IMR-90 (cell line): ENCODE measurements around the gene INPP5E. TPM values are rescaled to one million over a fixed set of nuclear protein-coding genes. Genes with fewer than 3 reads are reported as not detected.

Experiments
- ATAC-seq: fragments of 200-7000 bp; cut with Tn5 transposase; 2 replicates; pipeline ENCODE4 v1.9.1; 2020; ENCODE audit warnings: low read depth, mild to moderate bottlenecking, moderate library complexity
- BruUV-seq: library from RNA; stranded (reverse); fragments of 400-500 nt; replicated peaks from 2 replicates; lab custom pipeline; 2021; lab: Mats Ljungman, UMichigan
- CTCF ChIA-PET: fragments of 300-600 bp; formaldehyde crosslinking; extraction: SDS; loops from one replicate; lab custom pipeline; 2021; ENCODE audit warnings: antibody characterized with exemption; lab: Yijun Ruan, JAX
- POLR2A ChIA-PET: fragments of 300-600 bp; sonication (Branson Sonifier 250); formaldehyde crosslinking; loops from one replicate; lab custom pipeline; 2022; ENCODE audit warnings: antibody characterized with exemption; ENCODE audit not compliant: unreplicated experiment; lab: Charles Lee
- DNase-seq: peaks from one replicate; pipeline ENCODE4 v3.0.0; 2013
- H2AFZ ChIP-seq: replicated peaks from 2 replicates; pipeline ENCODE3; 2013; ENCODE audit warnings: low read length, mild to moderate bottlenecking; ENCODE audit not compliant: poor library complexity
- H2AK5ac ChIP-seq: 2 replicates; pipeline ENCODE4 v1.6.1; 2013; ENCODE audit warnings: low read depth, low read length, inconsistent platforms
- H2AK9ac ChIP-seq: replicated peaks from 2 replicates; pipeline ENCODE3; 2013; ENCODE audit warnings: mild to moderate bottlenecking, low read depth, low read length, moderate library complexity; ENCODE audit not compliant: poor library complexity
- H2BK120ac ChIP-seq: 2 replicates; pipeline ENCODE4 v1.6.1; 2013; ENCODE audit warnings: low read depth, low read length, inconsistent platforms
- H2BK15ac ChIP-seq: 3 replicates; pipeline ENCODE4 v1.6.1; 2013; ENCODE audit warnings: low read depth, low read length, inconsistent platforms
- H2BK20ac ChIP-seq: 2 replicates; pipeline ENCODE4 v1.6.1; 2013; ENCODE audit warnings: low read depth, mild to moderate bottlenecking, inconsistent platforms, low read length, moderate library complexity
- H2BK5ac ChIP-seq: 2 replicates; pipeline ENCODE4 v1.6.1; 2013; ENCODE audit warnings: mild to moderate bottlenecking, low read depth, low read length, inconsistent platforms; ENCODE audit not compliant: poor library complexity, severe bottlenecking
- H3K14ac ChIP-seq: replicated peaks from 2 replicates; pipeline ENCODE4 v1.6.1; 2013; ENCODE audit warnings: low read depth, low read length, inconsistent platforms
- H3K18ac ChIP-seq: 2 replicates; pipeline ENCODE4 v1.6.1; 2013; ENCODE audit warnings: low read depth, low read length, control low read depth
- H3K23ac ChIP-seq: 2 replicates; pipeline ENCODE4 v1.6.1; 2013; ENCODE audit warnings: low read depth, low read length, inconsistent platforms
- H3K27ac ChIP-seq: 2 replicates; pipeline ENCODE4 v1.5.1; 2013; ENCODE audit warnings: mild to moderate bottlenecking, control low read depth, low read length; ENCODE audit not compliant: insufficient read depth
- H3K27me3 ChIP-seq: 2 replicates; pipeline ENCODE4 v1.6.1; 2013; ENCODE audit warnings: low read length; ENCODE audit not compliant: control insufficient read depth, insufficient read depth
- H3K36me3 ChIP-seq: 2 replicates; pipeline ENCODE4 v1.6.1; 2013; ENCODE audit warnings: low read length, mixed read lengths; ENCODE audit not compliant: control insufficient read depth, insufficient read depth
- H3K4ac ChIP-seq: 2 replicates; pipeline ENCODE4 v1.6.1; 2013; ENCODE audit warnings: low read depth, low read length, inconsistent platforms
- H3K4me1 ChIP-seq: 2 replicates; pipeline ENCODE4 v1.6.1; 2013; ENCODE audit warnings: low read length, mixed read lengths; ENCODE audit not compliant: control insufficient read depth, insufficient read depth
- H3K4me2 ChIP-seq: 2 replicates; pipeline ENCODE4 v1.6.1; 2013; ENCODE audit warnings: low read depth, mild to moderate bottlenecking, control low read depth, low read length, moderate library complexity
- H3K4me3 ChIP-seq: 2 replicates; pipeline ENCODE4 v1.5.1; 2013; ENCODE audit warnings: low read depth, mild to moderate bottlenecking, control low read depth, low read length, moderate library complexity; ENCODE audit not compliant: insufficient read depth
- H3K56ac ChIP-seq: 2 replicates; pipeline ENCODE4 v1.6.1; 2013; ENCODE audit warnings: low read length, inconsistent platforms; ENCODE audit not compliant: insufficient read depth; ENCODE audit errors: extremely low read depth
- H3K79me1 ChIP-seq, 2 experiments: 2 replicates each; pipeline ENCODE4 v1.6.1; 2013; ENCODE audit warnings: low read length in 2 of 2, inconsistent platforms in 1 of 2, low read depth in 1 of 2
- H3K9ac ChIP-seq: 2 replicates; pipeline ENCODE4 v1.6.1; 2013; ENCODE audit warnings: low read depth, low read length, control low read depth
- H3K9me1 ChIP-seq: 2 replicates; pipeline ENCODE4 v1.6.1; 2013; ENCODE audit warnings: low read length, inconsistent platforms; ENCODE audit not compliant: insufficient read depth
- H3K9me3 ChIP-seq: 2 replicates; pipeline ENCODE4 v1.6.1; 2013; ENCODE audit warnings: low read length; ENCODE audit not compliant: control insufficient read depth, insufficient read depth
- H4K20me1 ChIP-seq: 2 replicates; pipeline ENCODE4 v1.6.1; 2013; ENCODE audit warnings: low read length, inconsistent platforms; ENCODE audit not compliant: insufficient read depth
- H4K5ac ChIP-seq: 2 replicates; pipeline ENCODE4 v1.6.1; 2013; ENCODE audit warnings: mild to moderate bottlenecking, low read depth, low read length, control low read depth
- H4K8ac ChIP-seq, 2 experiments: 2 replicates each; pipeline ENCODE4 v1.6.1; 2013; ENCODE audit warnings: low read depth in 2 of 2, low read length in 2 of 2, control low read depth in 1 of 2, inconsistent platforms in 1 of 2
- H4K91ac ChIP-seq: 2 replicates; pipeline ENCODE4 v1.6.1; 2013; ENCODE audit warnings: low read depth, low read length, inconsistent platforms; ENCODE audit not compliant: insufficient read depth
- BHLHE40 ChIP-seq: fragments of 150-350 bp; IDR thresholded peaks from 2 replicates; pipeline ENCODE4 v1.6.1; 2016; ENCODE audit warnings: mild to moderate bottlenecking, low read depth, low read length
- WGBS, 2 experiments: methylation state at CpG; one replicate each; pipeline versions ENCODE4 v1.1.5 to v1.1.7; 2013; ENCODE audit warnings: missing lambda C conversion rate in 2 of 2; ENCODE audit not compliant: insufficient read length in 1 of 2; ENCODE audit errors: extremely low coverage in 2 of 2; 5-methylcytosine and 5-hydroxymethylcytosine counted together
- dilution Hi-C: fragments of 300-500 bp; cut with HindIII; formaldehyde crosslinking; loops from one replicate; pipeline ENCODE4 v1.14.3; 2018; ENCODE audit warnings: low sequenced_read_pairs; ENCODE audit not compliant: unreplicated experiment
- in situ Hi-C: fragments of 300-500 bp; cut with MboI; formaldehyde crosslinking; loops from 3 replicates; pipeline ENCODE4 v1.14.3; 2019; ENCODE audit warnings: low sequenced_read_pairs, inconsistent platforms, mixed read lengths
- intact Hi-C: fragments of 100-400 bp; cut with micrococcal nuclease; formaldehyde crosslinking; loops from 2 replicates; pipeline ENCODE4 v1.10.0; 2022
- polyA plus RNA-seq, 3 experiments: library from polyadenylated mRNA; depleted of rRNA; stranded (reverse); fragments of >200 nt; gene quantifications; 2 replicates each; pipeline ENCODE4 v1.2.3, GENCODE V29; 2012; ENCODE audit warnings: low replicate concordance in 1 of 3
- total RNA-seq: library from RNA; depleted of rRNA; stranded (reverse); fragments of >200 nt; gene quantifications from 2 replicates; pipeline ENCODE4 v1.2.3, GENCODE V29; 2012

Gene INPP5E
- total and polyA plus RNA-seq, 2 of the 4 experiments (the other 2 are of a cell fraction), result 1.6 to 9.4 TPM

DNA sequence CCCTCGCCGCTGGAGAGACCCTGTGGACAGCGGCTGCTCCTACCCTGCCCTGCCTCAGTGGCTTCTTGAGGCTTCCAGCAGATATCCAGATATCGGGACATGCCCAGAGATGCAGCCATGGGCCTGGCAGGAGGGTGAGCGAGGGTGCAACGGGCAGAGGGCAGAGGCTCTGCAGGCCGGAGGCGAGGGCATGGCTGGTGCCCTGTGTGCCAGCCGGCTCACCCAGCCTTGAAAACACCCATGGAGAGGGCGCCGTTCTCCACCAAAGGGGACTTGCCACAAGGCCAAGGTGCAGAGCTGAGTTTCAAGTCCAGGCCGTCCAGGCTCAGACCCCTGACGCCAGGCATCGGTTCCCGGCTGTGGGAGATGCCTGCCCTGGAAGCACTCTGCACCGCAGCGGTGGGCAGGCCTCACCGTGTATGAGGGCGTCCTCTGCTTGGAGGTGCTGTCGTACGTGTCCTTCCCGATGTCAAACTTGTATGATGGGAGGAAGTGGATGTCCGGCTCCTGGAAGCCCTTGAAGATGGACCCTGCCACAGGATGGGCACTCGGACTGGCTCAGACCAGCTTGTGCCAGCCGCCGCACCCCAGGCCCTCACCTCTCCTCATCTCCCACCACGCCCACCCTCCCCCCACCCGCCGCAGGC is 8.9 kb downstream of the INPP5E start:
- Histone ChIP-seq H3K9me1 (no peaks in the 10 kb centered on the region), H3K23ac (no peak overlapping the region), H3K27ac (no peak overlapping the region), H3K4ac (no peak overlapping the region), H3K9me3 (no peaks in the 10 kb centered on the region), H3K4me2 (no peak overlapping the region), H3K4me3 (no peak overlapping the region), H3K18ac (no peak overlapping the region), H2AK9ac (no peak overlapping the region), H4K5ac (no peak overlapping the region), H2AK5ac (no peak overlapping the region), H3K14ac (no peak overlapping the region), H3K56ac (no peak overlapping the region), H3K9ac (no peak overlapping the region), H4K91ac (no peak overlapping the region), H2BK120ac (no peak overlapping the region), H3K79me1 (peaks cover 3 to 32% of the 10 kb centered on the region in 2 experiments; a peak in 3 of 4 replicates), H3K36me3 (peaks cover 44% of the 10 kb centered on the region), H4K8ac (no peak overlapping the region), H3K4me1 (no peaks in the 10 kb centered on the region), H2BK5ac (no peak overlapping the region), H2BK20ac (no peak overlapping the region), H2BK15ac (no peak overlapping the region), H4K20me1 (peaks cover 28% of the 10 kb centered on the region), H2AFZ (no peak overlapping the region), H3K27me3 (no peaks in the 10 kb centered on the region)
- no TSS peak for BruUV-seq
- 95% methylated on average over 11 of the region's 29 CpGs; no CpG with 5 or more reads in 1 of the 2 experiments for WGBS, 2 experiments
- dilution Hi-C loops, result no loop called here
- CTCF ChIA-PET, result no interaction called here
- DNase-seq (no peak), ATAC-seq (no peak)
- POLR2A ChIA-PET, result no interaction called here
- in situ Hi-C loops, result no loop called here
- no peak for TF ChIP-seq BHLHE40
- intact Hi-C loops, result no loop called here
